ENCODE results near the gene CRTC1.
"Not testable (repeated sequence)": the region's sequence is repeated elsewhere in the genome, so short reads cannot be mapped to it uniquely, and the experiment has no call there.

Gene CRTC1

DNA sequence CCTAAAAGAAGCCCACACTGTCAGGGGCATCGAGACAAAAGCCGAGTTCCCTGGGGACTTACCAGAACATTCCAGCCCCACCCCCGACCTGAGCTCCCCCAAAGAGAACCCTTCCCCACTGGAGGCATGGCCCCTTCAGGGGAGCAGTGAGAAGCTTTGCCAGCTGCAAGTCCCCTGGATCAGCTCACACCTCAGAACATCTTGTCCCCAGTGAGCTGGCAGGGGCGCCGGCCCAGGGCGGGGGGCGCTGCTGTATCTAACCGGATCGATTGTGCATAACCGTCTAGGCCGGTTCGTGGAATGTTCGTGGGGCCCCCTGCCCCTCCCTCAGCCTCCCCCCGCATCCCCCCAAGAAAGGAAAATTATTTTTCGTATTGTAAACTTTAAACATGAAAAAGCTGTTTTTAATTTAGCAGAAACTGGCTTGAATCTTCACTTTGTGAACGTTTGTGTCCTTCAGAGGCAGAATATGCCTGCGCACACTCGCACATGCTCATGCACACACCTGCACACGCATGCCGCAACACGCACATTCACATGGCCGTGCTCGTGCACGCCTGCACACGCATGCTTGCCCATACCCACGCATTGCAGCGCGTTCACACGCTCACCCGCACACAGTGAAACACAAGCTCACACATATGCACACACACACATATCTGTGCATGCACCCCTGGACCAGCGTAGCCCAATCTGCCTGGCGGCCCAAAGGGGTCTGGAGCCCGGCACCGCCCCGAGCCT is 12.0 kb upstream of the CRTC1 start:
- no peak for DNase-seq

DNA sequence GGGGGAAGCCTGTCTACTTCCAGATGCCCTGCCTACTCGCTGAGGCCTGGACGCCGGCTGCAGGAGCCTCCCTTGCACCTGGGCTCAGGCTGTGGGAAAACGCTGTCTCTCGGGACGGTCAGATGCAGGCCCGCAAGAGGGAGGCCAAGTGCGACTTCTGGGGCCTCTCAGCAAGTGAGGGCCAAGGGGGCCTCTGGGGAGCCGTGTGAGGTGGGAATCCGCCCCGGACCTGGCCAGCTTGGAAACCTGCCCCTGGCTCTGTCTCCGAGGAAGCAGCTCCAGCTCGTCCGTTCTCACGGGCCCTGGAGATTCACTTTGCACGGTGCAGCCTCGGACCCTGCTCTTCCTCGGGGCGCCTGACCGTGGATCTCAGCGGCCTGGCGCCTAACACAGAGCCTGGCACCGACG is 11.4 kb upstream of the CRTC1 start:
- no peak for DNase-seq

DNA sequence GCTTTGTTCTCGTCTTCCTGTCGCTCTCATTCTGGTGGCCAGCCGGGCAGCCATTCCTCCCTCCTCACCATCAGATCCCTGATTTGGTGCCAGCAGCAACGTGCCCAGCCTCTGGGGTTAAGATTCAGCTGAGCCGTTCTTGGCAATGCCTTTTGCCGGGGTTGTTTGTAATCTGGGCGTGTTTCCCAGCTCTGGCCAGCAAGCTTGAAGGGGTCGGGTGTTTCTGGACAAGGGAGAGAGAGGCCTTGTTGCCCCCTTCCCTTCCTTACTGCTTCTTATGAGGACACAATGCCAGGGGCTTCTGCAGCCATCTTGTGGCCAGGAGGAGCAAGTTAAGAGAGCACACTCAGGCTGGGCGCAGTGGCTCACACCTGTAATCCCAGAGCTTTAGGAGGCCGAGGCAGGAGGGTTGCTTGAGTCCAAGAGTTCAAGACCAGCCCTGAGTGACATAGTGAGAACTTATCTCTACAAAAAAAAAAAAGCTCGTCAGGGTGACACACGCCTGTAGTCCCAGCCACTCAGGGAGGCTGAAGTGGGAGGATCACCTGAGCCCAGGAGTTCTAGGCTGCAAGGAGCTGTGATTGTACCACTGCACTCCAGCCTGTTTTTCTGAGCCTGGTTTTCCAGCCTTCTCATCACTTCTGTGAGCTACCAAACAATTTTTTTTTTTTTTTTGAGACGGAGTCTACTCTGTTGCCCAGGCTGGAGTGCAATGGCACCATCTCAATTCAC is 10.7 kb upstream of the CRTC1 start:
- no peak for DNase-seq

- DNase-seq: no peak
Measured at GRCh38 chr19:18674616-18675015, 8.9 kb upstream of the CRTC1 start.

DNA sequence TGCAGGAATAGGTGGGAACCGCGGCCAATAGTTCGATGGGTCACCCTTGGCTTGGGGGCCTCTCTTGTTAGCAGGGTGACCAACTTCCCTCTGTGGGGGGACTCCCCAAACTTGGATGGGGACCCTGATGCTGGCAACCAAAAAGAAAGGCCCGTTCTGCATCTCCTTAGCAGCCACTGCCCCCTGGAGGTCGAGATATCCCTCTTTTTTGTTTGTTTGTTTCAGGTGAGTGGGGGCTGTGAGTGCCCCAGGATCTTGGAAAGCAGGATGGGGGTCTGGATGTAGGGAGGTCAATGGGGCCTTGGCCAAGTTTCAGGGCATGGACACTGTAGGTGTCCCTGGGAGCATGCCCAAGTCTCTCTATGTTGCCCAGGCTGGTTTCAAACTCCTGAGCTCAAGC is 7.7 kb upstream of the CRTC1 start:
- DNase-seq: peak in 1 of 4 experiments; percentile 14

- DNase-seq: no peak
Measured at GRCh38 chr19:18676692-18677091, 6.8 kb upstream of the CRTC1 start.

- DNase-seq: no peak
Measured at GRCh38 chr19:18677156-18677555, 6.3 kb upstream of the CRTC1 start.

DNA sequence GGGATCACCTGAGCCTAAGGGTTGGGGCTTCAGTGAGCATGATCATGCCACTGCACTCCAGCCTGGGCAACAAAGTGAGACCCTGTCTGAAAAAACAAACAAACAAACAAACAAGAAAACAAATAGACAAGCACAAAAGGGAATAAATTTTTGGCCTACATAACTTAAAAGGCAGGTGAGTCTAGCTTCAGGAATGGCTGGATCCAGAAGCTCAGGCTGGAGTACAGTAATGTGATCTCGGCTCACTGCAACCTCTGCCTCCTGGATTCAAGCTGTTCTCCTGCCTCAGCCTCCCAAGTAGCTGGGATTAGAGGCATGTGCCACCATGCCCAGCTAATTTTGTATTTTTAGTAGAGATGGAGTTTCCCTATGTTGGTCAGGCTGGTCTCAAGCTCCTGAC is 3.3 kb upstream of the CRTC1 start:
- DNase-seq: not testable (repeated sequence)

DNA sequence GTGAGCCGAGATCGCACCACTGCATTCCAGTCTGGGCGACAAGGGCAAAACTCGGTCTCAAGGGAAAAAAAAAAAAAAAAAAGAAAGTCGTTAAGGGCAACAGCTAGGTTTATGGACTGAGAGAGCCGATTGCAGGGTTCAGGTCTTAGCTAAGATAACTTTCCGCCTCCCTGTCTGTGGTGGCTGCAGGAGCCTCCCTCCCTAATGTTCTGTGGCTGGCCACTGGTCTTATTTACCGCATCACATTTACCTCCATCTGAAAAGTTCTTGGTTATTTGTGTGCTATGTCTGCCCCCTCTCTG is 722 bp upstream of the CRTC1 start:
- no peak for DNase-seq

GRCh38 chr19:18683958-18684641 is 620 bp downstream of the CRTC1 start:
- no peak for DNase-seq

DNA sequence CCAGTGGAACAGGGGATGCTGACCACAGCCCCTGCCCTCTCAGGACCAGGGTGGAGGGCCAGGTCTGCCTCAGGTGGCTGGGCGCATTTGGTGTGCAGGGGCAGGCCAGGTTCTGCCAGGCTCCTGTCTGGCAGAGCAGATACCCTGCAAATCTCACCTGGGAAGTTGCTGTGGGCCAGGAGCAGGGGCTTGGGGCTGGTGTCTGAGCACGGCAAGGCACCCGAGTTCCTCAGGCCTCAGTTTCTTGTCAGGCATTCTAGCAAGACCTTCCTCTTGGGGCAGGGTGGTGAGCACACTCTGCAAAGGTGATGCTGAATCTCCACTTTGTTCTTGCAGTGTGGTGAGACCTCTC is 1.1 kb downstream of the CRTC1 start:
- DNase-seq: no peak

DNA sequence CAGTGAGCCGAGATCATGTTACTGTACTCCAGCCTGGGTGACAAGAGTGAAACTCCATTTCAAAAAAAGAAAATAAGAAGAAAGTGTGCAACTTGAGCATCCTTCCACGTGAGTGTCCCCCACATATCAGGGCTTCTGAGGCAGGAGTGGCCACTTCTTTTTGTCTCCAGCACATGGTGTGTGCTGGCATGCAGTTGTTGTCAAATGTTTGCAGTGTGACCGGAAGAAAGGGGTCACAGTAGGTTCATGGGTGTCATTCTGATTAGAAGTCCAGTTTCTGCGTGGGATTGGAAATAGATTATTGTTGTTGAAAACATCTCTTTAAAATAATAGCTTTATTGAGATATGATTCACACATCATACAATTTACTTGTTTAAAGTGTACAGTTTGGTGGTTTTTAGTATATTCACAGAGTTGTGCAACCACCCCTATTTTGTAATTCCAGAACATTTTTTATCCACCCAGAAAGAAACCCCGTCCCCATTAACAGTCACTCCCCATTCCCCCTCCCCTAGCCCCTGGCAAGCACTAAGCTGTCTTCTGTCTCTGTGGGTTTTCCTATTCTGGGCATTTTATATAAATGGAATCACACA is 2.2 kb downstream of the CRTC1 start:
- no peak for DNase-seq

- no peak for DNase-seq
Measured at GRCh38 chr19:18687740-18688465, 4.4 kb downstream of the CRTC1 start.

DNA sequence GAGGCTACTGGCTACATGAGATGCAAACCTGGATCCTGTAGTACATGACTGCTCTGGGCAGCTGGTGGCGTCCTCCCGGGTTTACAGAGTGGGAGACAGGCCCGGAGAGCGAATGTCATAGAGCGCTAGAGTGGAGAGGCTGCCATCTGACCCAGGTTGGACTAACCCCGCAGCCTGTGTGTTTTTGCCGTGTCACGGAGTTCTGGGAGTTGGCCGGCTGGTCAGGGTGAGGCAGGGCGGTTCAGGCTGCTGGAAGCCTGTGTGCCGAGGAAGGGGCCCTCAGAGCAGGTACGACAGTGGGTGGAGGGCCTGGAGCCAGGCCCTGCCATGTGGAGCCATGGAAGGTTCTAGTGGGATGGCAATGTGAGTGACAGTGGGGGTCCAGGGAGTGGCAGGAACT is 12.5 kb downstream of the CRTC1 start:
- DNase-seq: no peak

DNA sequence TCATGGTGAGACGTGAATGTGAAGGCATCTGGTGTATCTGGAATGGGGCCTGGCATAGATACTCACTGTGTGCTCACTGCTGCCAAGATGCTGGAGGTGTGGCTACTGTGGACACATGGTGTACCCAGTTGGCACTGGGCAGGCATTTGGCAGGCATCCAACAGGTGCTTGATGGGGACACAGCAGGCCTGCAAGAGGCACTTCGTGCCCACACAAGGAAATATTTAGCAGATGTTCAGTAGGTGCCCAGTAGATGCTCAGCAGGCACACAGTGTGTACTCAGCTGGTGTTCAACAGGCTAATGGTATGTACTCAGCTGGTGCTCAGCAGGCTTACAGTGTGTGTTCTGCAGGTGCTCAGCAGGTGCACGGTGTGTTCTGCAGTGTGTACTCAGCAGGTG is 14.2 kb downstream of the CRTC1 start:
- no peak for DNase-seq

GRCh38 chr19:18698321-18699167 is 15.1 kb downstream of the CRTC1 start:
- no peak for DNase-seq

- no peak for DNase-seq
Measured at GRCh38 chr19:18699403-18700054, 16.0 kb downstream of the CRTC1 start.

GRCh38 chr19:18700501-18701249 is 17.2 kb downstream of the CRTC1 start:
- DNase-seq: peak; percentile 12 to 65 (median 50)

- no peak for DNase-seq
Measured at GRCh38 chr19:18701250-18701608, 17.7 kb downstream of the CRTC1 start.

DNA sequence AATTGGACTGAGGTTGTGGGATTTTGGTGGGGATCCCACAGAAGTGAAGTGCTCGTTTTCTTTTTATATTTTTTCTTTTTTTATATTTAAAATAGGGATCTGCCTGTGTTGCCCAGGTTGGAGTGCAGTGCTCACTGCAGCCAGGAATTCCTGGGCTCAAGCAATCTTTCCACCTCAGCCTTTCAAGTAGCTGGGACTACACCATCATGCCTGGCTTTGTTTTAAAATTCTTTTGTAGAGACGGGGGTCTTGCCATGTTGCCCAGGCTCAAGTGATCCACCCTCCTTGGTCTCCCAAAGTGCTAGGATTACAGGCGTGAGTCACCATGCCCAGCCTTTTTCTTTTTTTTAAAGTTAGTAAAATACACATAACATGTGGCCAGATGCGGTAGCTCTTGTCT is 20.6 kb downstream of the CRTC1 start:
- no peak for DNase-seq

GRCh38 chr19:18704971-18705370 is 21.5 kb downstream of the CRTC1 start:
- DNase-seq: no peak

Measured in activated naive CD4-positive, alpha-beta T cell (primary cell).